Neural cell (in vitro differentiated cells): ENCODE data around the gene CHD6. TPM values are rescaled to one million over a fixed set of nuclear protein-coding genes. Genes with fewer than 3 reads are reported as not detected.
A peak's percentile ranks its signal among the peaks of the same experiment; 100 is the strongest.

Experiments used
- H2AFZ ChIP-seq: fragments of 200-600, 300-800 bp; sonication (generic), shearing (Covaris generic); 2 replicates; pipeline ENCODE4 v1.6.0; 2014; ENCODE audit warnings: low read depth, mild to moderate bottlenecking, antibody characterized with exemption, low read length, moderate library complexity
- H3F3A ChIP-seq: fragments of 200-600 bp; shearing (Covaris generic); 2 replicates; pipeline ENCODE4 v1.6.1; 2016; ENCODE audit warnings: mild to moderate bottlenecking, moderate library complexity, mixed read lengths, antibody characterized with exemption, low read length; ENCODE audit not compliant: insufficient read depth, poor library complexity, severe bottlenecking
- H3K27ac ChIP-seq: fragments of 200-600, 300-800 bp; sonication (generic), shearing (Covaris generic); 2 replicates; pipeline ENCODE4 v1.5.1; 2014; ENCODE audit warnings: mild to moderate bottlenecking, low read length, moderate library complexity
- H3K27me3 ChIP-seq: fragments of 300-800, 200-600 bp; sonication (generic), shearing (Covaris generic); 2 replicates; pipeline ENCODE4 v1.6.0; 2014; ENCODE audit warnings: mild to moderate bottlenecking, low read depth, low read length, moderate library complexity; ENCODE audit not compliant: insufficient read depth
- H3K36me3 ChIP-seq: fragments of 300-800, 200-600 bp; sonication (generic), shearing (Covaris generic); 2 replicates; pipeline ENCODE4 v1.5.1; 2014; ENCODE audit warnings: mild to moderate bottlenecking, antibody characterized with exemption, low read length, moderate library complexity; ENCODE audit not compliant: insufficient read depth
- H3K4me2 ChIP-seq: fragments of 300-800, 200-600 bp; sonication (generic), shearing (Covaris generic); 2 replicates; pipeline ENCODE4 v1.6.0; 2014; ENCODE audit warnings: mild to moderate bottlenecking, low read length
- H3K4me3 ChIP-seq: fragments of 300-800, 200-600 bp; sonication (generic), shearing (Covaris generic); 2 replicates; pipeline ENCODE4 v1.5.1; 2014; ENCODE audit warnings: mild to moderate bottlenecking, low read length, moderate library complexity
- H3K79me2 ChIP-seq: fragments of 200-600 bp; shearing (Covaris generic); replicated peaks from 2 replicates; pipeline ENCODE4 v1.6.0; 2014; ENCODE audit warnings: mild to moderate bottlenecking, low read length, moderate library complexity; ENCODE audit not compliant: insufficient read depth
- H3K9ac ChIP-seq: fragments of 300-800, 200-600 bp; sonication (generic), shearing (Covaris generic); 2 replicates; pipeline ENCODE4 v1.6.1; 2016; ENCODE audit warnings: mild to moderate bottlenecking, low read length, mixed read lengths
- H3K9me2 ChIP-seq: fragments of 200-600 bp; shearing (Covaris generic); 2 replicates; pipeline ENCODE4 v1.6.1; 2016; ENCODE audit warnings: mild to moderate bottlenecking, low read length, mixed read lengths; ENCODE audit not compliant: insufficient read depth
- H3K9me3 ChIP-seq: fragments of 200-600, 300-800 bp; sonication (generic), shearing (Covaris generic); 2 replicates; pipeline ENCODE4 v1.6.1; 2016; ENCODE audit warnings: mild to moderate bottlenecking, mixed run types, low read length, moderate library complexity, mixed read lengths
- H4K20me1 ChIP-seq: fragments of 200-600 bp; shearing (Covaris generic); 2 replicates; pipeline ENCODE4 v1.6.1; 2016; ENCODE audit warnings: mild to moderate bottlenecking, mixed run types; ENCODE audit not compliant: insufficient read depth
- CTCF ChIP-seq: fragments of 450-650 bp; IDR thresholded peaks from 2 replicates; pipeline ENCODE4 v1.5.1; 2014; ENCODE audit warnings: antibody characterized with exemption, mild to moderate bottlenecking, moderate library complexity; ENCODE audit not compliant: poor library complexity, severe bottlenecking
- EP300 ChIP-seq: fragments of 450-650 bp; conservative IDR thresholded peaks from 2 replicates; pipeline ENCODE4 v1.6.1; 2014; ENCODE audit warnings: antibody characterized with exemption, mild to moderate bottlenecking, moderate library complexity; ENCODE audit not compliant: poor library complexity, severe bottlenecking
- EZH2 ChIP-seq: fragments of 200-600, 300-800 bp; shearing (Covaris generic), sonication (generic); IDR thresholded peaks from 2 replicates; pipeline ENCODE4 v1.6.1; 2014; ENCODE audit warnings: antibody characterized with exemption, low read length, borderline replicate concordance, mild to moderate bottlenecking; ENCODE audit not compliant: insufficient read depth, poor library complexity, severe bottlenecking
- MXI1 ChIP-seq: fragments of 450-650 bp; conservative IDR thresholded peaks from 2 replicates; pipeline ENCODE4 v1.6.1; 2014; ENCODE audit warnings: antibody characterized with exemption, mild to moderate bottlenecking; ENCODE audit not compliant: poor library complexity, severe bottlenecking
- POLR2AphosphoS5 ChIP-seq: IDR thresholded peaks from 2 replicates; pipeline ENCODE4 v1.6.1; 2012
- RAD21 ChIP-seq: fragments of 450-650 bp; conservative IDR thresholded peaks from 2 replicates; pipeline ENCODE4 v1.6.1; 2014; ENCODE audit warnings: antibody characterized with exemption, mild to moderate bottlenecking, moderate library complexity
- REST ChIP-seq: IDR thresholded peaks from 2 replicates; pipeline ENCODE4 v1.6.1; 2012; ENCODE audit warnings: borderline replicate concordance
- SMC3 ChIP-seq: fragments of 450-650 bp; conservative IDR thresholded peaks from 2 replicates; pipeline ENCODE4 v1.6.1; 2014; ENCODE audit warnings: antibody characterized with exemption, mild to moderate bottlenecking, moderate library complexity; ENCODE audit not compliant: poor library complexity
- TAF1 ChIP-seq: IDR thresholded peaks from 2 replicates; pipeline ENCODE4 v1.6.1; 2012; ENCODE audit warnings: low read depth
- polyA plus RNA-seq: library from polyadenylated mRNA; depleted of rRNA; stranded (reverse); fragments of >200 nt; gene quantifications from 2 replicates; pipeline ENCODE4 v1.2.3, GENCODE V29; 2014

CHD6 gene
- polyA plus RNA-seq, 1 donor from 2014 or later: 22.9 TPM

- H3K9ac ChIP-seq: no peak overlapping the region
- H3K79me2 ChIP-seq: peaks cover 7% of the 10 kb centered on the region
- no peaks in the 10 kb centered on the region for H3K9me2 ChIP-seq
- no peaks in the 10 kb centered on the region for H3K36me3 ChIP-seq
- no peak overlapping the region for H3K27ac ChIP-seq
- H3K4me2 ChIP-seq: no peak overlapping the region
- H2AFZ ChIP-seq: no peak overlapping the region
- no peaks in the 10 kb centered on the region for H3K9me3 ChIP-seq
- no peaks in the 10 kb centered on the region for H4K20me1 ChIP-seq
- no peaks in the 10 kb centered on the region for H3K27me3 ChIP-seq
- no peaks in the 10 kb centered on the region for H3F3A ChIP-seq
- TF ChIP-seq MXI1 (no peak), TAF1 (no peak), EP300 (no peak), EZH2 (no peak), POLR2AphosphoS5 (no peak), SMC3 (no peak), RAD21 (no peak), CTCF (no peak), REST (no peak)
- H3K4me3 ChIP-seq: no peak overlapping the region
Observed at GRCh38 chr20:41621971-41622370, 3.8 kb upstream of the CHD6 start.

DNA sequence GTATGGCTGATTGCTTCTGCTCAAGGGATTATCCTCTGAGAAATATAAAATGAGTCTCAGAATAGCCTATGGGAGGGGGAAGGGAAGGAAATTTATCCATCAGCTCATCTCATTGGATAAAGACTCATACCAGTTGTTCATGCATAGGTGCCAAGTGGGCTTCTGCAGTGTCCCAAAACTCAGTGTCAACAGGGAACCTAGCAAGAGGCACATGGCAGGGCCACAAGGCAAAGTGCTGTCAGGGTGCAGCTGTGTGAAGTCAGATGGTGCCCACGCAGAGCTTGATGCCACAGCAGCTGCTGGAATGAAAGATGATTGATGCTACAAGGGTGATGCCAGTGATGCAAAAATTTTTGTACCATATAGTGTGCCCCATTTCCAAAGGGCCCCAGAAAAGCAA, 3.2 kb upstream of the CHD6 start:
- Histone ChIP-seq H3K4me2 (no peak overlapping the region), H3K9ac (no peak overlapping the region), H2AFZ (no peak overlapping the region), H3K27me3 (no peaks in the 10 kb centered on the region), H3K27ac (no peak overlapping the region), H3K4me3 (no peak overlapping the region), H3F3A (no peaks in the 10 kb centered on the region), H3K79me2 (peaks cover 12% of the 10 kb centered on the region), H3K9me3 (no peaks in the 10 kb centered on the region), H4K20me1 (no peaks in the 10 kb centered on the region), H3K9me2 (no peaks in the 10 kb centered on the region), H3K36me3 (no peaks in the 10 kb centered on the region)
- no peak for TF ChIP-seq EZH2

DNA sequence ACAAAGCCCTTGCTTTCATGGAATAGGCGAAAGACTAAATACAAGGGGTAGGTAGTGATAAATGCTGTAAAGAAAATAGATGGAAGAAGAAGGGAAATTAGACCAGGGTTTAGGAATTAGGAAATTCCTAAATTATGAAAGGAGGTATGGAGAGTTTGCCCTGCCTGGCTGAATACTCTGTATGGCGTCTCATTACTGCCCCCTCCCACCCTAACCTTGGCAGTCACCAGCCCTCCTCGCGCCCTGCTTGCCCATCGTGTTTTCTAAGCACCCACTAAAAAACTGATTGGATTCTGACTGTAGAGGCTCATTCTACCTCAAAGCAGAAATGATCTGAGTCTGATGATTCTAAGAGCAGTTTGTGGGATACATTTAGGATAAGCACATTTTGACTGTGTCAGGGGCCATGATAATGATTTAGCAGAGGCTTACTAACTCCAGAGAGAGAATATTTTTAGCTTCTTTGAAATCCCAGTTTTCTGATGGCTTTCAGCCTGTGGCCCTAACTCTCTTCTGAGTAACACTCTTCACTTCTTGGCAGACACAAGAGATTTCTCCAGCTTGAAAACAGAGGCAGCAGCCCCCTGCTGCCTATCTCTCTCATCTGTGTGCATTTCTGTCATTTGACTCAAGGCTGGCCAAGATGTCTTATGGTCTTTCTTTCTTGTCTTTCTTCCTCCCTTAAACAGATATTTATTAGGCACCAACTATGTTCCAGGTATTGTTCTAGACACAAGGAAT, 1.4 kb upstream of the CHD6 start:
- Histone ChIP-seq H3K4me2 (peak overlapping the region; percentile 58), H3K9me3 (no peaks in the 10 kb centered on the region), H2AFZ (peak overlapping the region; percentile 79), H3K9ac (peak overlapping the region; percentile 71), H3F3A (no peaks in the 10 kb centered on the region), H4K20me1 (no peaks in the 10 kb centered on the region), H3K9me2 (no peaks in the 10 kb centered on the region), H3K4me3 (peak overlapping the region; percentile 75), H3K36me3 (no peaks in the 10 kb centered on the region), H3K79me2 (peaks cover 31% of the 10 kb centered on the region), H3K27ac (peak overlapping the region; percentile 46), H3K27me3 (no peaks in the 10 kb centered on the region)
- TF ChIP-seq EZH2: no peak
- TF ChIP-seq EP300: no peak
- TF ChIP-seq REST: no peak
- TF ChIP-seq TAF1: no peak
- TF ChIP-seq MXI1: no peak
- TF ChIP-seq POLR2AphosphoS5: no peak
- TF ChIP-seq CTCF: no peak
- no peak for TF ChIP-seq SMC3
- TF ChIP-seq RAD21: no peak
